Adrenal gland (tissue), 5 donors: ENCODE results near the gene SETBP1.

Source experiments
- POLR2A ChIP-seq, 2 donors: fragments of 450-650 bp; IDR thresholded peaks; one replicate each; pipeline ENCODE4 v1.6.1; 2017; ENCODE audit warnings: antibody characterized with exemption in 2 of 2, mild to moderate bottlenecking in 2 of 2, moderate library complexity in 1 of 2
- TF ChIP-seq, protein P1 (sequence below), 6 experiments: fragments of 450-650 bp in 4 of 6; fragments of 200-600 bp in 2 of 6; sonication (generic) in 1 of 6; IDR thresholded peaks; 1 replicate in 5 of 6; 2 replicates in 1 of 6; pipeline versions ENCODE4 v1.5.1 to v1.8.0; 2016 to 2021; ENCODE audit warnings: antibody characterized with exemption in 6 of 6, mild to moderate bottlenecking in 2 of 6, moderate library complexity in 1 of 6
- donor health status: DM: no; HTN: no; CAD: no.

DNA sequence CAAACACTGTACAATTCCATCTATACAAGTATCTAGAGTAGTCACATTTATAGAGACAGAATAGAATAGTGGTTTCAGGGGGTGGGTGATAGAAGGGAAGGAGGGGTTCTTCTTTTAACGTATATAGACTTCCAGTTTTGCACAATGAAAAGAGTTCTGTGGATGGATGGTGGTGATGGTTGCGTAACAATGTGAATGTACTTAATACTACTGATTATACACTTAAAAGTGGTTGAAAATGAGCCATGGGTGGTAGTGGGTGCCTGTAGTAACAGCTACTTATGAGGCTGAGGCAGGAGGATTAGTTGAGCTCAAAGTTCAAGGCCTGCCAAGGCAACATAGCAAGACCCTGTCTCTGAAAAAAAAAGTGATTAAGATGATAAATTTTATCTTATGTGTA lies 85.8 kb downstream of the SETBP1 start:
- TF ChIP-seq, protein P1, sequence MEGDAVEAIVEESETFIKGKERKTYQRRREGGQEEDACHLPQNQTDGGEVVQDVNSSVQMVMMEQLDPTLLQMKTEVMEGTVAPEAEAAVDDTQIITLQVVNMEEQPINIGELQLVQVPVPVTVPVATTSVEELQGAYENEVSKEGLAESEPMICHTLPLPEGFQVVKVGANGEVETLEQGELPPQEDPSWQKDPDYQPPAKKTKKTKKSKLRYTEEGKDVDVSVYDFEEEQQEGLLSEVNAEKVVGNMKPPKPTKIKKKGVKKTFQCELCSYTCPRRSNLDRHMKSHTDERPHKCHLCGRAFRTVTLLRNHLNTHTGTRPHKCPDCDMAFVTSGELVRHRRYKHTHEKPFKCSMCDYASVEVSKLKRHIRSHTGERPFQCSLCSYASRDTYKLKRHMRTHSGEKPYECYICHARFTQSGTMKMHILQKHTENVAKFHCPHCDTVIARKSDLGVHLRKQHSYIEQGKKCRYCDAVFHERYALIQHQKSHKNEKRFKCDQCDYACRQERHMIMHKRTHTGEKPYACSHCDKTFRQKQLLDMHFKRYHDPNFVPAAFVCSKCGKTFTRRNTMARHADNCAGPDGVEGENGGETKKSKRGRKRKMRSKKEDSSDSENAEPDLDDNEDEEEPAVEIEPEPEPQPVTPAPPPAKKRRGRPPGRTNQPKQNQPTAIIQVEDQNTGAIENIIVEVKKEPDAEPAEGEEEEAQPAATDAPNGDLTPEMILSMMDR (IDR thresholded peaks at IDR 0.05): no peak
- TF ChIP-seq POLR2A (IDR thresholded peaks at IDR 0.05): no peak
